GM21515 (cell line): Measurements from ENCODE around the gene HADH.
"Not testable (repeated sequence)": the region's sequence is repeated elsewhere in the genome, so short reads cannot be mapped to it uniquely, and the experiment has no call there.

ENCODE experiments used
- ATAC-seq: cut with Tn5 transposase; IDR thresholded peaks from one replicate; pipeline ENCODE4 v1.9.1; 2021; ENCODE audit not compliant: unreplicated experiment

The HADH gene

DNA sequence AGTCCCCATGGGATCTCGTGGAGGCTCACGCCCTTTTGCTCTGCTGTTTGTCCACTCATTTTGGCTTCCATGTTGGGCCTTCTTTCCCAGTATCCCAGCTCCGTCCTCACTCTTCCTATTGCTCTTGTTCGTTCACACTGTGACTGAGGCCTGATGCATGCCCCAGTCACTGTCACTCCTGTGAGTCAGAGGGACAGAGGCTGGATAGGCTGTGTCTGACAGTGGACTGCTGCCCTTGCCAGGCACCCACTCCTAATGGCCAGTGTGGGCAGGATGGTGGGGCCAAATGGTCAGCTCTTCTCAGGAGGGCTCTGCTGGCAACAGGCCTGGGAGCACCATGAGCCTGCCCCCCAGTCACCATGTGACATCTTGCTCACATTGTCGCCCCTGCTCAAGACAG, 40.0 kb downstream of the HADH start:
- ATAC-seq = no peak

DNA sequence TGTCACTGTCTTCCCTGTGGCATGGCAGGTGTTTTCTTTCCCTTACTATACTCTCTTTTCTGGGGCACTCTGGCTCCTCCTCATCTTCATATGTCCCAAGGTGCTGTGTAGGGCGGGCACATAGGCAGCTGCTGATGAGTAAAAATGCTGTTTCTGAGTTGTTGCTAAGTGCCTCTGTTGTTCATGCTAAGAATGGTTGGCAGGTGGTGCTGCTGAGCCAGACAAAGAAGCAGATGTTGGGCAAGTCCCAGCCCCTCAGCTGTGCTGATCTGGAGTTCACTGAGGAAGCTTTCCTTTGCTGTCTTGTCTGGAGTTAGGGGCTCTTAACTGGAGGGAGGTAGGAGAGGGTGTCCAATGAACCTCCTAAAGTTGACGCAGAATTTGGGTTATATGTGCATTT, 40.6 kb downstream of the HADH start:
- peak; percentile 93 for ATAC-seq

DNA sequence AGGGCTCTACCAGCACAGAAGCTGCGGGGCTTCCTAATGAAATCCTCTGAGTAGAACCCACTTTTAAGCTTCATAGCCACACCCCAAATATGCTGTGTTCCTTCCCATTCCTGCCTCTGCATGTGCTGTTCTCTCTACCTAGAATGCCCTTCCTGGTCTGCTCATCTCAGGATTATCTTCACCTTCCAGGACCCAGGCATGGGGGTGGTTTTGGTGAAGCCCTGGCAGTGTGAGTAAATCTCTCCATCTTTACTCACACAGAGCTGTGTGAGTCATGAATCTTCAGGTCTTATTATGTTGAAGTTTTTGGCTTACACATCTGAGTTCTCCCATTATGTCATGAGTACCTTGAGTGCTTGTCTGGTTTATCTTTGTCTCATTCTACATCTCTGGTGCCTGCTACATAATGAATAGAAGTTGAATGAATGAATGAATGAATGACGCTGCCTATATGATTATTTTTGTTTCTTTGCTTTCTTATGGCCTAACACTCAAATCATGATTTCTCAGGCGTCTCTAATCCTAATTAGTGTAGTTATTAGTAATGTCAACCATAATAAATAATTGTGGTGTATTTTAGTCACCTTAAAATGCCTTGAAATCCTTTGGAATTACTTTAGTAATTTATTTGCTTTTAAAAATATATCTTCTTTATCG, 41.9 kb downstream of the HADH start:
- ATAC-seq = no peak

DNA sequence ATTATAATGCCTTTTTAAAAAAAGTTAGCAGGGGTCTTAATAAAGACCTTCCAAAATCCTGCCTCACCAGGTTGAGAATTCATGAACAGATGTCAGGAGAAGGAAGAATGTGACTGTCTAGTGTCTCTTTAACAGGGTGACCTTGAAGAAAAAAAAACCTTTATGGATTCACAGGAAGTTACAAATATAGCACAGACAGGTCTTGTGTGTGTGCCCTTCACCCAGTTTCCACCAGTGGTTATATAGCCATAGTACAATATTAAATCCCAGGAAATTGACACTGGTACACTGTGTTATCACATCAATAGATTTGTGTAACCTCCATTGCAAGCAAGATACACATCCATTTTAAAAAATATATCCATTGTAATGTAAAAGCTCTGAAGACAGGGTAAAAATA, 43.7 kb downstream of the HADH start:
- ATAC-seq = no peak

DNA sequence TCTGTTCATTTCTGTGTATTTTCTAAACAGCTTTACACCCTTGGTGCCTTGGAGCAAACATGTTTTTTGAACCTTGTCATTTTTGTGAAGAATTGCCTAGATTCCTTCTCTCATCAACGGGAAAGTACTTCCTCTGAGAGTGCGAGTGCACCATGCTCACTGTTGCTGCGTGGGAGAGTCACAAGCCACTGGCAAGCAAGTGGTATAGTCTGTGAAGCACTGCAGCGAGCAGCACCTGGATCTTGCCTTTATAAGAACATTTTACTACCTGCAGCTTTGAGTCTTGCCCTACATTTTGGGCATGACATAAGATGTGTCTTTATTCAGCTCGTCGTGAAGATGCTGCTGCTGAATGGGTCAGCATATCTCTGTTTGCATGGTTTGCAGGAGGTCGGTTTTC, 44.9 kb downstream of the HADH start:
- no peak for ATAC-seq

DNA sequence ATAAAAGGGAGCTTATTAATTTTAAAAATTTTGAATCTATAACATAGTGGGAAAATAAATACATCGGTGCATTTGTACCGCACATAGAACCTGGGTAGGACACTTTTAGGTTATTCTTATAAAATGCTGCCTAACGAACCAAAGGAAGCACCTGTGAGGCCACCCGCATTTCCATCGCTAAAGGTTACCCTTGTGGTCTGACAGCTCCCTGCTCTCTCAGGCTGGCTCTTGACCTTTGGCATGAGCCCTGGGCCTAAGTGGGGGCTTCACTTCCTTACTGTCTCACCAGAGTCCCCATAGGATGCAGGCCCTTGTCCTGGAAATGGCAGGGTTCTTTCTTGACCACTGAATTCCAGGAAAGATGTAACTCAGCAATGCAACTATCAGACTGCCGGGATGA, 46.0 kb downstream of the HADH start:
- no peak for ATAC-seq

- ATAC-seq = peak; percentile 98
These were observed 46.5 kb downstream of the HADH start for GRCh38 chr4:108036213-108036612.

DNA sequence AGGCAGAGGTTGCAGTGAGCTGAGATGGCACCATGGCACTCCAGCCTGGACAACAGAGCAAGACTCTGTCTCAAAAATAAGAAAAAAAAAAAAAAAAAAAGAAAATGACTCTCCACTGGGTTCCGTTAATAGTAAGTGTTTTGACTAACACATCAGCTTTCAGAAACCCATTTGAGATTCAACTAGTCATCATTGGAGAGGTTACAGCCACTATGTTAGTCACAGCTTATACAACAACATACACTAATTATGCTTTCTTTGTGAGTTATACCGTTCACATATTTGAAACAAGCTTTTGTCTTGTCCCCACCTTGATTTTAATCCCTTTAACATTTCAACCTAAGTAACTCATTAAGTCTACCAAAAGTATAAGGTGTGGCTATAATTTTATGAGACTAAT, 48.2 kb downstream of the HADH start:
- ATAC-seq = no peak

- ATAC-seq = no peak
These were observed 53.2 kb downstream of the HADH start for GRCh38 chr4:108042927-108043326.

- ATAC-seq = no peak
These were observed 53.8 kb downstream of the HADH start for GRCh38 chr4:108043526-108043925.

GRCh38 chr4:108044951-108045686, 55.4 kb downstream of the HADH start:
- ATAC-seq = no peak

DNA sequence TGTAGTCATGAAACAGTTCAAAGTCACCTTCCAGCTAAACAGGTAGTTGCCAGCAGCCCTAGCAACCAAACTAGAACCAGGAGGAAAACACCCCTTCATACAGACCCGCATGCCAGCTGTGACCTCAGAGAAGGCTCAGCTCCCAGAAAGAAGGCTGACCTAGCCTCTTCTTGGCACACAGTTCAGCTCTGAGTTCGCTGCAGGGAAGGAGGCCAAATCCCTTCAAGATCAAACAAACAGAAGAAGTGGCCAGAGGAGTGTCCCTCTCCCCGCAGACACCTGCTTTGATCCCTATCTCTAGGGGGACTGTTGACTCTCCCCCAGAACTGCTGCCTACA, 56.0 kb downstream of the HADH start:
- ATAC-seq = no peak

- no peak for ATAC-seq
These were observed 57.5 kb downstream of the HADH start for GRCh38 chr4:108047199-108047598.

GRCh38 chr4:108048157-108048556, 58.5 kb downstream of the HADH start:
- no peak for ATAC-seq

- ATAC-seq = no peak
These were observed 59.3 kb downstream of the HADH start for GRCh38 chr4:108048997-108049396.

- no peak for ATAC-seq
These were observed 59.7 kb downstream of the HADH start for GRCh38 chr4:108049406-108049805.

GRCh38 chr4:108050166-108051111, 60.8 kb downstream of the HADH start:
- not testable (repeated sequence) for ATAC-seq

DNA sequence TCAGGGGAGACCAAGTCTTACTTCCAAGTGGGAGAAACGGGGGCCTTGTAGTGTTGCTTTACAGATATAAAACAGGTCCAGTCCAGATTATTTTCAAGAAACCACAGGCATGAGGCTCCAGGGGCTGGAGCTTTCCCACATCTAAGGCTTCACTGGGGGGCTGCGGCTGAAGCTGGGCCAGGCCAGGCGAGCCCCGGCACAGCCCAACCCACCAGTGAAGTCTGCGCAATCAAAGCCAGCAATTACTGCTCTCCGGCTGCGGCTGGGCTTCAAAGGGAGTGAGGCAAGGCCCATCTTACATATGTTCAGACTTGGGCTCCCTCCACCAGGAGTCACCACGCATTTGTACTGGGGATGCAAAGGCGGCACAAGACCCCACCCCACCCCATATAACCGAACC, 61.7 kb downstream of the HADH start:
- ATAC-seq = no peak

GRCh38 chr4:108052558-108053120, 63.0 kb downstream of the HADH start:
- ATAC-seq = no peak

- ATAC-seq = peak; percentile 86
These were observed 63.6 kb downstream of the HADH start for GRCh38 chr4:108053251-108053711.

DNA sequence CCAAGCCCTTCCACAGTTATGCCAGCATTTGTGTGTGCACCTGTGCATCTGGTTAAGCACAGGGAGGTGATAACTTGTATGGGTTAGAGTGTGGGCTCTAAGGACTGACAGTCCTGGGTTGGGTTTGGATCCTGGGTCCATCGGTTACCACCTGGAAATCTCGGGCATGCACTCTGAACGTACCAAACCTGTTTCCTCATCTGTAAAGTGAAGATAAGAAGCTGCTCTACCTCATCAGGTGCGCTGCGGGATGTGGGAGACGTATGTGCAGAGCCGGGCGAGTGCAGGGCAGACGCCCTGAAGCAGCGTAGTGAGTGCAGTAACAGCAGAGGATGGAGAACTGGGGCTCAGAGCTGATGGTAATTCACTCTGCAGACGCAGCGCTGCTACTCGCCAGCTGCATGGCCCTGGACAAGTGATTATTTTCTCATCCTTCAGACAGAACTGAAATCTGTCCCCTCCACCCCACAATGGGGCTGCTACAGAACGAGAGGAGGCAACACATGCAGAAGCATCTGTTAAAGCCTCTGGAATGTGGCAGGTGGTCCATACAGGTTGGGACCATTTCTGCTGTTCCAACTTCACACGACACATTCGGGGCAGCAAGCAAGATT, 64.4 kb downstream of the HADH start:
- ATAC-seq = no peak
